HEK293 (cell line): Measurements from ENCODE around the gene TEAD1.
A peak's percentile ranks its signal among the peaks of the same experiment; 100 is the strongest.

Experiments
- GFI1B ChIP-seq: fragments of 450-650 bp; formaldehyde crosslinking; IDR thresholded peaks from 2 replicates; pipeline ENCODE4 v1.5.1; 2016; ENCODE audit warnings: missing biosample characterization, missing genetic modification characterization
- GLIS1 ChIP-seq: fragments of 450-650 bp; formaldehyde crosslinking; IDR thresholded peaks from 2 replicates; pipeline ENCODE4 v1.5.1; 2016; ENCODE audit warnings: missing biosample characterization, missing genetic modification characterization
- KLF7 ChIP-seq: fragments of 450-650 bp; formaldehyde crosslinking; IDR thresholded peaks from 2 replicates; pipeline ENCODE4 v1.5.1; 2016; ENCODE audit warnings: missing biosample characterization, missing genetic modification characterization, borderline replicate concordance
- KLF8 ChIP-seq: fragments of 450-650 bp; formaldehyde crosslinking; IDR thresholded peaks from 2 replicates; pipeline ENCODE4 v1.5.1; 2016; ENCODE audit warnings: missing biosample characterization, missing genetic modification characterization
- MEIS1 ChIP-seq: sonication (generic); formaldehyde crosslinking; IDR thresholded peaks from 2 replicates; pipeline ENCODE4 v1.8.1; 2022; ENCODE audit warnings: missing genetic modification reagents, mild to moderate bottlenecking, borderline replicate concordance
- PATZ1 ChIP-seq: fragments of 450-650 bp; formaldehyde crosslinking; IDR thresholded peaks from 2 replicates; pipeline ENCODE4 v1.5.1; 2016; ENCODE audit warnings: missing biosample characterization, missing genetic modification characterization
- SP3 ChIP-seq: fragments of 450-650 bp; formaldehyde crosslinking; IDR thresholded peaks from 2 replicates; pipeline ENCODE4 v1.5.1; 2016; ENCODE audit warnings: missing biosample characterization, missing genetic modification characterization
- SP7 ChIP-seq: fragments of 450-650 bp; formaldehyde crosslinking; IDR thresholded peaks from 2 replicates; pipeline ENCODE4 v1.5.1; 2016; ENCODE audit warnings: missing biosample characterization, missing genetic modification characterization
- WT1 ChIP-seq: fragments of 450-650 bp; formaldehyde crosslinking; IDR thresholded peaks from 2 replicates; pipeline ENCODE4 v1.5.1; 2016; ENCODE audit warnings: missing biosample characterization, missing genetic modification characterization
- ZBTB49 ChIP-seq: fragments of 450-650 bp; formaldehyde crosslinking; IDR thresholded peaks from 2 replicates; pipeline ENCODE4 v1.5.1; 2016; ENCODE audit warnings: missing biosample characterization, missing genetic modification characterization, low read depth
- ZBTB6 ChIP-seq: fragments of 450-650 bp; formaldehyde crosslinking; IDR thresholded peaks from 2 replicates; pipeline ENCODE4 v1.5.1; 2017; ENCODE audit warnings: missing biosample characterization, missing genetic modification characterization
- ZBTB8A ChIP-seq: fragments of 450-650 bp; formaldehyde crosslinking; IDR thresholded peaks from 2 replicates; pipeline ENCODE4 v1.5.1; 2016; ENCODE audit warnings: missing biosample characterization, missing genetic modification characterization
- ZNF2 ChIP-seq: fragments of 450-650 bp; formaldehyde crosslinking; IDR thresholded peaks from 2 replicates; pipeline ENCODE4 v1.5.1; 2016; ENCODE audit warnings: missing biosample characterization, missing genetic modification characterization
- ZNF202 ChIP-seq: fragments of 450-650 bp; formaldehyde crosslinking; IDR thresholded peaks from 2 replicates; pipeline ENCODE4 v1.5.1; 2016; ENCODE audit warnings: missing biosample characterization, missing genetic modification characterization, borderline replicate concordance
- ZNF280C ChIP-seq: fragments of 450-650 bp; formaldehyde crosslinking; IDR thresholded peaks from 2 replicates; pipeline ENCODE4 v1.5.1; 2016; ENCODE audit warnings: missing biosample characterization, missing genetic modification characterization
- ZNF302 ChIP-seq: fragments of 450-650 bp; formaldehyde crosslinking; IDR thresholded peaks from 2 replicates; pipeline ENCODE4 v1.5.1; 2016; ENCODE audit warnings: missing biosample characterization, missing genetic modification characterization, low read depth
- ZNF366 ChIP-seq: fragments of 450-650 bp; formaldehyde crosslinking; conservative IDR thresholded peaks from 2 replicates; pipeline ENCODE4 v1.5.1; 2016; ENCODE audit warnings: missing biosample characterization, missing genetic modification characterization
- ZNF423 ChIP-seq: fragments of 450-650 bp; formaldehyde crosslinking; IDR thresholded peaks from 2 replicates; pipeline ENCODE4 v1.5.1; 2016; ENCODE audit warnings: missing biosample characterization, missing genetic modification characterization
- ZNF48 ChIP-seq: fragments of 450-650 bp; formaldehyde crosslinking; IDR thresholded peaks from 2 replicates; pipeline ENCODE4 v1.5.1; 2016; ENCODE audit warnings: missing biosample characterization, missing genetic modification characterization
- ZNF513 ChIP-seq: fragments of 450-650 bp; IDR thresholded peaks from 2 replicates; pipeline ENCODE4 v1.5.1; 2018; ENCODE audit warnings: missing biosample characterization, missing genetic modification characterization
- ZNF548 ChIP-seq: fragments of 450-650 bp; formaldehyde crosslinking; IDR thresholded peaks from 2 replicates; pipeline ENCODE4 v1.5.1; 2016; ENCODE audit warnings: missing biosample characterization, missing genetic modification characterization
- ZNF558 ChIP-seq: fragments of 450-650 bp; formaldehyde crosslinking; IDR thresholded peaks from 2 replicates; pipeline ENCODE4 v1.5.1; 2016; ENCODE audit warnings: missing biosample characterization, missing genetic modification characterization
- ZNF571 ChIP-seq: fragments of 450-650 bp; formaldehyde crosslinking; IDR thresholded peaks from 2 replicates; pipeline ENCODE4 v1.5.0; 2017; ENCODE audit warnings: missing biosample characterization, missing genetic modification characterization
- ZNF624 ChIP-seq: fragments of 450-650 bp; formaldehyde crosslinking; IDR thresholded peaks from 2 replicates; pipeline ENCODE4 v1.5.1; 2017; ENCODE audit warnings: missing biosample characterization, missing genetic modification characterization
- ZNF645 ChIP-seq: fragments of 450-650 bp; formaldehyde crosslinking; IDR thresholded peaks from 2 replicates; pipeline ENCODE4; 2016; ENCODE audit warnings: missing biosample characterization, missing genetic modification characterization
- ZNF670 ChIP-seq: fragments of 450-650 bp; formaldehyde crosslinking; IDR thresholded peaks from 2 replicates; pipeline ENCODE4 v1.5.1; 2016; ENCODE audit warnings: missing biosample characterization, missing genetic modification characterization, low read depth
- ZNF791 ChIP-seq: fragments of 450-650 bp; formaldehyde crosslinking; IDR thresholded peaks from 2 replicates; pipeline ENCODE4 v1.5.1; 2016; ENCODE audit warnings: missing biosample characterization, missing genetic modification characterization
- ZNF792 ChIP-seq: fragments of 450-650 bp; formaldehyde crosslinking; IDR thresholded peaks from 2 replicates; pipeline ENCODE4 v1.5.1; 2016; ENCODE audit warnings: missing biosample characterization, missing genetic modification characterization
- ZSCAN30 ChIP-seq: fragments of 450-650 bp; IDR thresholded peaks from 2 replicates; pipeline ENCODE4 v1.5.1; 2018; ENCODE audit warnings: missing biosample characterization, mild to moderate bottlenecking, missing genetic modification characterization, moderate library complexity

Gene TEAD1

GRCh38 chr11:12845739-12846358 lies 171.6 kb downstream of the TEAD1 start (continued):
- TF ChIP-seq ZSCAN30 (tag by site-specific recombination): peak; percentile 67; the same call in 1 of the 2 replicates
- no peak for TF ChIP-seq ZNF558 (tag by site-specific recombination)
- TF ChIP-seq ZNF513 (tag by site-specific recombination): no peak
- TF ChIP-seq SP3 (tag by site-specific recombination): no peak
- TF ChIP-seq ZNF366 (tag by site-specific recombination): no peak
- TF ChIP-seq MEIS1 (CRISPR knock-in tag): no peak
- TF ChIP-seq ZNF202 (tag by site-specific recombination): no peak
- peak; percentile 30; the same call in 1 of the 2 replicates for TF ChIP-seq GFI1B (tag by site-specific recombination)
- TF ChIP-seq ZNF624 (tag by site-specific recombination): no peak
- TF ChIP-seq ZNF670 (tag by site-specific recombination): no peak
- peak; percentile 86 for TF ChIP-seq ZBTB8A
- no peak for TF ChIP-seq KLF7 (tag by site-specific recombination)
- TF ChIP-seq PATZ1 (tag by site-specific recombination): no peak
- TF ChIP-seq WT1 (tag by site-specific recombination): peak; percentile 86
- TF ChIP-seq ZNF423 (tag by site-specific recombination): peak; percentile 61; the same call in 1 of the 2 replicates
- TF ChIP-seq ZNF280C: no peak
- TF ChIP-seq ZNF571 (tag by site-specific recombination): no peak
- no peak for TF ChIP-seq ZNF302 (tag by site-specific recombination)
- TF ChIP-seq ZBTB49: no peak
- TF ChIP-seq ZNF792 (tag by site-specific recombination): no peak
- TF ChIP-seq ZBTB6 (tag by site-specific recombination): no peak
- TF ChIP-seq ZNF48: no peak
- no peak for TF ChIP-seq KLF8
- no peak for TF ChIP-seq ZNF645 (tag by site-specific recombination)
- peak; percentile 91 for TF ChIP-seq SP7
- TF ChIP-seq ZNF548 (tag by site-specific recombination): no peak
- no peak for TF ChIP-seq GLIS1 (tag by site-specific recombination)
- TF ChIP-seq ZNF791 (tag by site-specific recombination): no peak
- no peak for TF ChIP-seq ZNF2 (tag by site-specific recombination)
